C4-2B (cell line): Measurements from ENCODE around the gene LRMDA.

Experiments used
- CTCF ChIP-seq: fragments of 450-650 bp; conservative IDR thresholded peaks from 2 replicates; pipeline ENCODE4 v1.5.1; 2017; ENCODE audit warnings: mild to moderate bottlenecking
- ZFX ChIP-seq: fragments of 450-650 bp; IDR thresholded peaks from 2 replicates; pipeline ENCODE4 v1.6.1; 2017

GRCh38 chr10:76416642-76417041, 985.2 kb downstream of the LRMDA start:
- no peak for TF ChIP-seq CTCF
- no peak for TF ChIP-seq ZFX
